SH-SY5Y (cell line): ENCODE data around the gene CYGB.

Experiments
- GATA2 ChIP-seq: IDR thresholded peaks from 2 replicates; pipeline ENCODE4 v1.6.1; 2011; ENCODE audit warnings: mild to moderate bottlenecking, low read depth, low read length
- GATA3 ChIP-seq: IDR thresholded peaks from 2 replicates; pipeline ENCODE4 v1.6.1; 2011; ENCODE audit warnings: low read depth, mild to moderate bottlenecking, low read length, moderate library complexity

The CYGB gene

GRCh38 chr17:76478730-76479514, 58.6 kb downstream of the CYGB start:
- TF ChIP-seq GATA3 (no peak), GATA2 (no peak)

GRCh38 chr17:76478097-76478496, 59.4 kb downstream of the CYGB start:
- TF ChIP-seq GATA3 (no peak), GATA2 (no peak)

GRCh38 chr17:76477576-76477975, 59.9 kb downstream of the CYGB start:
- TF ChIP-seq GATA2 = no peak
- no peak for TF ChIP-seq GATA3
